Lower leg skin (tissue), 3 donors: Measurements from ENCODE around the gene KCNT2.

ENCODE experiments used
- CTCF ChIP-seq, 3 donors: fragments of 450-650 bp; IDR thresholded peaks; one replicate each; pipeline ENCODE4 v1.5.1; 2016; ENCODE audit warnings: antibody characterized with exemption in 3 of 3, mild to moderate bottlenecking in 3 of 3, moderate library complexity in 2 of 3
- POLR2A ChIP-seq, 2 donors: fragments of 450-650 bp; IDR thresholded peaks; one replicate each; pipeline ENCODE4 v1.6.1; 2016 to 2017; ENCODE audit warnings: antibody characterized with exemption in 2 of 2, mild to moderate bottlenecking in 1 of 2, moderate library complexity in 1 of 2

GRCh38 chr1:196655071-196655470, 46.8 kb upstream of the KCNT2 start:
- TF ChIP-seq POLR2A (IDR thresholded peaks at IDR 0.05) (no peak), CTCF (IDR thresholded peaks at IDR 0.05) (no peak)
